ENCODE measurements around the gene PRSS3. TPM values are rescaled to one million over a fixed set of nuclear protein-coding genes. Genes with fewer than 3 reads are reported as not detected.
A peak's percentile ranks its signal among the peaks of the same experiment; 100 is the strongest.
"Not testable (repeated sequence)": the region's sequence is repeated elsewhere in the genome, so short reads cannot be mapped to it uniquely, and the experiment has no call there.

Gene PRSS3
- total RNA-seq, 1 experiment from 2014 or later: 66.3 TPM

DNA sequence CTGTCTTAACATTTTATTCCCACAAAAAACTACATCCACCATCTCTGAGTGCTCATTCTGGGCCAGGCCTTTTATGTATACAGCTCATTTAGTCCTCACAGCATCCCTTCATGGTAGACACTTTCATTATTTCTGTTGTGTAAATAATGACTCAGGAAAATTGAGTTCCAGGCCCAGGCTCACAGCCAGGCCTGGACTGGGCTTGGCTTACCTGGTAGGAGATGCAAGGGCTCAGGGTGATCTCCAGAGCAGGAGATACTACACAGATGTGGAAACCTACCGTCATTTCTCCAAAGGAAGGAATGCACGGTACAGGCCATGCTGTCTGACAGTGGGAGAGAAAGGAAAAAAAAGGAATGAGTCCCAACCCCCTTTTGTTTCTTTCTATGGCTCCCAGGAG is 11.8 kb downstream of the PRSS3 start:
- DNase-seq (ENCODE audit: low read depth, low spot score); CTCF ChIA-PET; H3K36me3 ChIP-seq (ENCODE audit: control insufficient read depth in 1 of 2, insufficient read depth in 2 of 2, low read length in 2 of 2); RAD21 ChIA-PET (ENCODE audit: low non-redundant PET in 1 of 2, low total read pairs in 2 of 2, uncharacterized antibody in 2 of 2, unreplicated experiment in 2 of 2); H3K4me3 ChIP-seq (replicated peaks in 1 of 2; ENCODE audit: low read depth in 1 of 2, low read length in 2 of 2); BruUV-seq (replicated peaks); H4K20me1 ChIP-seq (ENCODE audit: insufficient read depth); H3K79me2 ChIP-seq (ENCODE audit: insufficient read depth, low read length); intact Hi-C loops (cut with micrococcal nuclease); H3K9me3 ChIP-seq (ENCODE audit: control insufficient read depth in 1 of 2, insufficient read depth in 1 of 2, low read depth in 1 of 2, low read length in 2 of 2); H3K9ac ChIP-seq (ENCODE audit: low read length); H3K4me1 ChIP-seq (ENCODE audit: control insufficient read depth in 1 of 2, insufficient read depth in 2 of 2, low read length in 2 of 2); H3K27me3 ChIP-seq (ENCODE audit: insufficient read depth, low read length); H3K9me2 ChIP-seq (ENCODE audit: insufficient read depth): not testable (repeated sequence)
- POLR2A ChIA-PET: interaction anchor here (1.5 kb wide), 1 partner anchor 11 kb away, joined by 5 read pairs; the partner anchor contains the start of gene PRSS3
- Histone ChIP-seq H3K27ac (ENCODE audit: low read depth, low read length) (peak overlapping the region; percentile 46; the same call in 1 of the 2 replicates), H3K4me2 (ENCODE audit: low read length) (peak overlapping the region; percentile 43), H2AFZ (ENCODE audit: low read depth, low read length, poor library complexity, severe bottlenecking) (peak overlapping the region; percentile 93)
- ATAC-seq: peak; percentile 69

DNA sequence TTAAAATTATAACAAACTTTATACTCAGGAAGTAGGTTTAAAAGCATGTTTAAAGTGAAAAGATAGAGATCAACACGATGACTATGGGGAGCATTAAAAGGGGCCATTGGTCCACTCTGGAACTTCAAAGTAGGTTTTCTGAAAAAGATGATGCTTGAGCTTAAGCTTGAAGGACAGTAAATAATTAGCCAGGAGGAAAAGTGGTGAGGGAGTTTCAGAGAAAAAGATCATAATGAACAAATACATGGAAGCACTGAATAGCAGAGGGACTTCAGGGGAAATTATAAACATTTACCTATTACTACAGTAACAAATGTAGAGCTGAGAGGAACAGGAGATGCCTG is 13.6 kb downstream of the PRSS3 start:
- CTCF ChIA-PET: interaction anchor here (1.5 kb wide), 1 partner anchor 71 kb away, joined by 3 read pairs; no protein-coding TSS in a partner anchor
- DNase-seq (ENCODE audit: low read depth, low spot score); RAD21 ChIA-PET (ENCODE audit: low non-redundant PET in 1 of 2, low total read pairs in 2 of 2, uncharacterized antibody in 2 of 2, unreplicated experiment in 2 of 2); intact Hi-C loops (cut with micrococcal nuclease); H3K27ac ChIP-seq (ENCODE audit: low read depth, low read length); H3K4me2 ChIP-seq (ENCODE audit: low read length); H3K4me3 ChIP-seq (replicated peaks in 1 of 2; ENCODE audit: low read depth in 1 of 2, low read length in 2 of 2); H3K9ac ChIP-seq (ENCODE audit: low read length); H3K9me3 ChIP-seq (ENCODE audit: control insufficient read depth in 1 of 2, insufficient read depth in 1 of 2, low read depth in 1 of 2, low read length in 2 of 2); H3K36me3 ChIP-seq (ENCODE audit: control insufficient read depth in 1 of 2, insufficient read depth in 2 of 2, low read length in 2 of 2); ATAC-seq; H3K79me2 ChIP-seq (ENCODE audit: insufficient read depth, low read length); H2AFZ ChIP-seq (ENCODE audit: low read depth, low read length, poor library complexity, severe bottlenecking); BruUV-seq (replicated peaks); H3K9me2 ChIP-seq (ENCODE audit: insufficient read depth); POLR2A ChIA-PET; H3K27me3 ChIP-seq (ENCODE audit: insufficient read depth, low read length); H4K20me1 ChIP-seq (ENCODE audit: insufficient read depth): not testable (repeated sequence)
- peaks cover 11 to 16% of the 10 kb centered on the region in 2 experiments for H3K4me1 ChIP-seq (ENCODE audit: control insufficient read depth in 1 of 2, insufficient read depth in 2 of 2, low read length in 2 of 2)

DNA sequence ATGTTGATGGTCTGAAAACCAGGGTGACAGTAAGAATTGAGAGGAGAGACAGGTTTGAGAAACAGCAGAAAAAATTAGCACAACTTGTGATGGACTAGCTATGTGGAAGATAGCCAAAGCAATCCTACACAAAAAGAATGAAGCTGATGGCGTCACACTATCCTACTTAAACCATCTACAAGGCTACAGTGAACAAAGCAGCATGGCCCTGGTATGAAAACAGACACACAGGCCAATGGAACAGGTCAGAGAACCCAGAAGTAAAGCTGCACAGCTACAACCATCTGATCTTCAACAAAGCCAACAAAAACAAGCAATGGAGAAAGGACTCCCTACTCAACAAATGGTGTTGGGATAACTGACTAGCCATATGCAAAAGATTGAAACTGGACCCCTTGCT is 14.1 kb downstream of the PRSS3 start:
- no peaks in the 10 kb centered on the region for H4K20me1 ChIP-seq (ENCODE audit: insufficient read depth)
- intact Hi-C loops (cut with micrococcal nuclease): no loop called here
- TF ChIP-seq POLR2AphosphoS5 (IDR thresholded peaks at IDR 0.05; ENCODE audit: low read depth, low read length) (no peak), ZFX (IDR thresholded peaks at IDR 0.05) (no peak), SRF (IDR thresholded peaks at IDR 0.05; ENCODE audit: low read depth) (no peak), ELF1 (IDR thresholded peaks at IDR 0.05; ENCODE audit: borderline replicate concordance, low read depth) (no peak), YY1 (IDR thresholded peaks at IDR 0.05; ENCODE audit: extremely low read depth, insufficient replicate concordance, low read depth, low read length) (no peak)
- TF ChIP-seq, protein P1, sequence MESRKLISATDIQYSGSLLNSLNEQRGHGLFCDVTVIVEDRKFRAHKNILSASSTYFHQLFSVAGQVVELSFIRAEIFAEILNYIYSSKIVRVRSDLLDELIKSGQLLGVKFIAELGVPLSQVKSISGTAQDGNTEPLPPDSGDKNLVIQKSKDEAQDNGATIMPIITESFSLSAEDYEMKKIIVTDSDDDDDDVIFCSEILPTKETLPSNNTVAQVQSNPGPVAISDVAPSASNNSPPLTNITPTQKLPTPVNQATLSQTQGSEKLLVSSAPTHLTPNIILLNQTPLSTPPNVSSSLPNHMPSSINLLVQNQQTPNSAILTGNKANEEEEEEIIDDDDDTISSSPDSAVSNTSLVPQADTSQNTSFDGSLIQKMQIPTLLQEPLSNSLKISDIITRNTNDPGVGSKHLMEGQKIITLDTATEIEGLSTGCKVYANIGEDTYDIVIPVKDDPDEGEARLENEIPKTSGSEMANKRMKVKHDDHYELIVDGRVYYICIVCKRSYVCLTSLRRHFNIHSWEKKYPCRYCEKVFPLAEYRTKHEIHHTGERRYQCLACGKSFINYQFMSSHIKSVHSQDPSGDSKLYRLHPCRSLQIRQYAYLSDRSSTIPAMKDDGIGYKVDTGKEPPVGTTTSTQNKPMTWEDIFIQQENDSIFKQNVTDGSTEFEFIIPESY (IDR thresholded peaks at IDR 0.05; ENCODE audit: extremely low read depth, insufficient replicate concordance, low read length): no peak
- TF ChIP-seq, protein P2, sequence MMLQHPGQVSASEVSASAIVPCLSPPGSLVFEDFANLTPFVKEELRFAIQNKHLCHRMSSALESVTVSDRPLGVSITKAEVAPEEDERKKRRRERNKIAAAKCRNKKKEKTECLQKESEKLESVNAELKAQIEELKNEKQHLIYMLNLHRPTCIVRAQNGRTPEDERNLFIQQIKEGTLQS (IDR thresholded peaks at IDR 0.05): no peak
- TF ChIP-seq, protein P3, sequence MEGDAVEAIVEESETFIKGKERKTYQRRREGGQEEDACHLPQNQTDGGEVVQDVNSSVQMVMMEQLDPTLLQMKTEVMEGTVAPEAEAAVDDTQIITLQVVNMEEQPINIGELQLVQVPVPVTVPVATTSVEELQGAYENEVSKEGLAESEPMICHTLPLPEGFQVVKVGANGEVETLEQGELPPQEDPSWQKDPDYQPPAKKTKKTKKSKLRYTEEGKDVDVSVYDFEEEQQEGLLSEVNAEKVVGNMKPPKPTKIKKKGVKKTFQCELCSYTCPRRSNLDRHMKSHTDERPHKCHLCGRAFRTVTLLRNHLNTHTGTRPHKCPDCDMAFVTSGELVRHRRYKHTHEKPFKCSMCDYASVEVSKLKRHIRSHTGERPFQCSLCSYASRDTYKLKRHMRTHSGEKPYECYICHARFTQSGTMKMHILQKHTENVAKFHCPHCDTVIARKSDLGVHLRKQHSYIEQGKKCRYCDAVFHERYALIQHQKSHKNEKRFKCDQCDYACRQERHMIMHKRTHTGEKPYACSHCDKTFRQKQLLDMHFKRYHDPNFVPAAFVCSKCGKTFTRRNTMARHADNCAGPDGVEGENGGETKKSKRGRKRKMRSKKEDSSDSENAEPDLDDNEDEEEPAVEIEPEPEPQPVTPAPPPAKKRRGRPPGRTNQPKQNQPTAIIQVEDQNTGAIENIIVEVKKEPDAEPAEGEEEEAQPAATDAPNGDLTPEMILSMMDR (IDR thresholded peaks at IDR 0.05 in 2 of 3, conservative IDR thresholded peaks at IDR 0.05 in 1 of 3; ENCODE audit: borderline replicate concordance in 1 of 3, insufficient read depth in 1 of 3, low read depth in 2 of 3, low read length in 2 of 3): no peak
- ChIA-PET POLR2A (no interaction called here), RAD21 (ENCODE audit: low non-redundant PET in 1 of 2, low total read pairs in 2 of 2, uncharacterized antibody in 2 of 2, unreplicated experiment in 2 of 2) (no interaction called here), CTCF (interaction anchor here (1.5 kb wide), 1 partner anchor 72 kb away, joined by 3 read pairs; no protein-coding TSS in a partner anchor)
- H3K4me2 ChIP-seq (ENCODE audit: low read length): no peak overlapping the region
- H3K9me3 ChIP-seq (ENCODE audit: control insufficient read depth in 1 of 2, insufficient read depth in 1 of 2, low read depth in 1 of 2, low read length in 2 of 2): no peaks in the 10 kb centered on the region
- H3K4me1 ChIP-seq (ENCODE audit: control insufficient read depth in 1 of 2, insufficient read depth in 2 of 2, low read length in 2 of 2): peaks cover 15 to 22% of the 10 kb centered on the region in 2 experiments
- DNase-seq (ENCODE audit: low read depth, low spot score) (no peak), ATAC-seq (no peak)
- no peak overlapping the region for H3K27ac ChIP-seq (ENCODE audit: low read depth, low read length)
- H3K9ac ChIP-seq (ENCODE audit: low read length): no peak overlapping the region
- H3K36me3 ChIP-seq (ENCODE audit: control insufficient read depth in 1 of 2, insufficient read depth in 2 of 2, low read length in 2 of 2): no peaks in the 10 kb centered on the region
- H3K79me2 ChIP-seq (ENCODE audit: insufficient read depth, low read length): no peaks in the 10 kb centered on the region
- BruUV-seq (replicated peaks): no TSS peak
- H3K27me3 ChIP-seq (ENCODE audit: insufficient read depth, low read length): no peaks in the 10 kb centered on the region
- H3K4me3 ChIP-seq (replicated peaks in 1 of 2; ENCODE audit: low read depth in 1 of 2, low read length in 2 of 2): no peak overlapping the region
- H3K9me2 ChIP-seq (ENCODE audit: insufficient read depth): no peaks in the 10 kb centered on the region
- no peak overlapping the region for H2AFZ ChIP-seq (ENCODE audit: low read depth, low read length, poor library complexity, severe bottlenecking)
